PC-3 (cell line): ENCODE results near the gene TREML4. TPM values are rescaled to one million over a fixed set of nuclear protein-coding genes. Genes with fewer than 3 reads are reported as not detected.

Experiments used
- ATAC-seq: fragments of 200-7000 bp; cut with Tn5 transposase; 2 replicates; pipeline ENCODE4 v1.9.1; 2020; ENCODE audit warnings: mild to moderate bottlenecking, moderate library complexity
- BruUV-seq: library from RNA; stranded (reverse); fragments of 400-500 nt; replicated peaks from 2 replicates; lab custom pipeline; 2021; lab: Mats Ljungman, UMichigan
- CTCF ChIA-PET: fragments of 300-600 bp; sonication (Branson Sonifier 250); formaldehyde crosslinking; loops from one replicate; lab custom pipeline; 2022; ENCODE audit warnings: antibody characterized with exemption; lab: Charles Lee
- POLR2A ChIA-PET: fragments of 300-600 bp; sonication (Branson Sonifier 250); formaldehyde crosslinking; loops from one replicate; lab custom pipeline; 2022; ENCODE audit warnings: antibody characterized with exemption; ENCODE audit not compliant: unreplicated experiment; lab: Charles Lee
- DNase-seq: peaks from one replicate; pipeline ENCODE4 v3.0.0-alpha.2; 2015
- H2AFZ ChIP-seq: fragments of 300-600 bp; sonication (generic); 2 replicates; pipeline ENCODE4 v1.6.0; 2016; ENCODE audit warnings: antibody characterized with exemption, low read length
- H3F3A ChIP-seq: fragments of 300-600 bp; sonication (generic); one replicate; pipeline ENCODE4 v1.6.0; 2017; ENCODE audit warnings: antibody characterized with exemption, low read length, control low read depth, mild to moderate bottlenecking; ENCODE audit not compliant: unreplicated experiment
- H3K27ac ChIP-seq: fragments of 300-600 bp; sonication (generic); 2 replicates; pipeline ENCODE4 v1.5.1; 2016; ENCODE audit warnings: mild to moderate bottlenecking, low read length
- H3K27me3 ChIP-seq: fragments of 300-600 bp; sonication (generic); 2 replicates; pipeline ENCODE4 v1.6.1; 2016; ENCODE audit warnings: low read length, mixed read lengths
- H3K36me3 ChIP-seq: fragments of 300-600 bp; sonication (generic); 2 replicates; pipeline ENCODE4 v1.6.1; 2016; ENCODE audit warnings: low read depth, mixed run types, low read length, mixed read lengths
- H3K4me1 ChIP-seq: fragments of 300-600 bp; sonication (generic); 2 replicates; pipeline ENCODE4 v1.5.1; 2016; ENCODE audit warnings: low read length; ENCODE audit not compliant: insufficient read depth
- H3K4me2 ChIP-seq: fragments of 300-600 bp; sonication (generic); 2 replicates; pipeline ENCODE4 v1.6.0; 2016; ENCODE audit warnings: low read length
- H3K4me3 ChIP-seq: fragments of 300-600 bp; sonication (generic); 2 replicates; pipeline ENCODE4 v1.5.1; 2016; ENCODE audit warnings: mild to moderate bottlenecking, low read length, mixed read lengths
- H3K79me2 ChIP-seq: fragments of 300-600 bp; sonication (generic); 2 replicates; pipeline ENCODE4 v1.6.1; 2017; ENCODE audit warnings: low read length, mixed read lengths
- H3K9ac ChIP-seq: fragments of 300-600 bp; sonication (generic); 2 replicates; pipeline ENCODE4 v1.6.0; 2016; ENCODE audit warnings: mild to moderate bottlenecking, low read length
- H3K9me2 ChIP-seq: fragments of 300-600 bp; sonication (generic); replicated peaks from 2 replicates; pipeline ENCODE4 v1.6.1; 2016; ENCODE audit warnings: mixed run types, low read length, mixed read lengths
- H3K9me3 ChIP-seq: fragments of 300-600 bp; sonication (generic); 2 replicates; pipeline ENCODE4 v1.6.1; 2016; ENCODE audit warnings: low read length, mixed read lengths
- H4K20me1 ChIP-seq: fragments of 300-600 bp; sonication (generic); 2 replicates; pipeline ENCODE4 v1.6.1; 2016; ENCODE audit warnings: low read length, mixed read lengths
- CTCF ChIP-seq: fragments of 300-600 bp; sonication (generic); conservative IDR thresholded peaks from 2 replicates; pipeline ENCODE4 v1.5.1; 2017; ENCODE audit warnings: antibody characterized with exemption, low read depth, mild to moderate bottlenecking, low read length
- EZH2 ChIP-seq: fragments of 300-600 bp; sonication (generic); IDR thresholded peaks from one replicate; pipeline ENCODE4 v1.6.1; 2017; ENCODE audit warnings: antibody characterized with exemption, mild to moderate bottlenecking, low read length; ENCODE audit not compliant: unreplicated experiment
- EZH2phosphoT487 ChIP-seq: fragments of 300-600 bp; sonication (generic); IDR thresholded peaks from 2 replicates; pipeline ENCODE4 v1.6.1; 2018; ENCODE audit warnings: mild to moderate bottlenecking, antibody characterized with exemption, low read length, borderline replicate concordance
- intact Hi-C: fragments of 100-400 bp; cut with micrococcal nuclease; formaldehyde crosslinking; loops from 2 replicates; pipeline ENCODE4 v1.9.0; 2023
- total RNA-seq: library from RNA; depleted of rRNA; stranded (reverse); fragments of >200 nt; gene quantifications from 2 replicates; pipeline ENCODE4 v1.2.3, GENCODE V29; 2014

Gene TREML4
- total RNA-seq, 1 experiment from 2014 or later: not detected

- Histone ChIP-seq H4K20me1 (no peaks in the 10 kb centered on the region), H3K27ac (no peak overlapping the region), H3K4me1 (peaks cover 27% of the 10 kb centered on the region), H3K4me3 (no peak overlapping the region), H3K36me3 (no peaks in the 10 kb centered on the region), H3K9ac (no peak overlapping the region), H2AFZ (no peak overlapping the region), H3K27me3 (no peaks in the 10 kb centered on the region), H3K4me2 (no peak overlapping the region), H3F3A (no peaks in the 10 kb centered on the region), H3K79me2 (no peaks in the 10 kb centered on the region), H3K9me2 (no peaks in the 10 kb centered on the region), H3K9me3 (no peaks in the 10 kb centered on the region)
- TF ChIP-seq CTCF (no peak), EZH2phosphoT487 (no peak), EZH2 (no peak)
- POLR2A ChIA-PET: no interaction called here
- no TSS peak for BruUV-seq
- intact Hi-C loops: no loop called here
- no peak for DNase-seq
- ATAC-seq: no peak
- CTCF ChIA-PET: no interaction called here
Measured at GRCh38 chr6:41283600-41283999, 55.5 kb downstream of the TREML4 start.

- no peak overlapping the region for H3K9ac ChIP-seq
- ChIA-PET CTCF (no interaction called here), POLR2A (no interaction called here)
- no peaks in the 10 kb centered on the region for H3K27me3 ChIP-seq
- H3K27ac ChIP-seq: no peak overlapping the region
- H4K20me1 ChIP-seq: no peaks in the 10 kb centered on the region
- TF ChIP-seq EZH2: no peak
- TF ChIP-seq CTCF: no peak
- TF ChIP-seq EZH2phosphoT487: no peak
- no peak overlapping the region for H3K4me2 ChIP-seq
- no peaks in the 10 kb centered on the region for H3K36me3 ChIP-seq
- BruUV-seq: no TSS peak
- intact Hi-C loops: no loop called here
- ATAC-seq (no peak), DNase-seq (peak; percentile 21)
- no peak overlapping the region for H3K4me3 ChIP-seq
- no peaks in the 10 kb centered on the region for H3K9me2 ChIP-seq
- no peak overlapping the region for H2AFZ ChIP-seq
- H3K9me3 ChIP-seq: no peaks in the 10 kb centered on the region
- no peaks in the 10 kb centered on the region for H3F3A ChIP-seq
- peaks cover 29% of the 10 kb centered on the region for H3K4me1 ChIP-seq
- H3K79me2 ChIP-seq: no peaks in the 10 kb centered on the region
Measured at GRCh38 chr6:41284726-41285125, 56.6 kb downstream of the TREML4 start.

DNA sequence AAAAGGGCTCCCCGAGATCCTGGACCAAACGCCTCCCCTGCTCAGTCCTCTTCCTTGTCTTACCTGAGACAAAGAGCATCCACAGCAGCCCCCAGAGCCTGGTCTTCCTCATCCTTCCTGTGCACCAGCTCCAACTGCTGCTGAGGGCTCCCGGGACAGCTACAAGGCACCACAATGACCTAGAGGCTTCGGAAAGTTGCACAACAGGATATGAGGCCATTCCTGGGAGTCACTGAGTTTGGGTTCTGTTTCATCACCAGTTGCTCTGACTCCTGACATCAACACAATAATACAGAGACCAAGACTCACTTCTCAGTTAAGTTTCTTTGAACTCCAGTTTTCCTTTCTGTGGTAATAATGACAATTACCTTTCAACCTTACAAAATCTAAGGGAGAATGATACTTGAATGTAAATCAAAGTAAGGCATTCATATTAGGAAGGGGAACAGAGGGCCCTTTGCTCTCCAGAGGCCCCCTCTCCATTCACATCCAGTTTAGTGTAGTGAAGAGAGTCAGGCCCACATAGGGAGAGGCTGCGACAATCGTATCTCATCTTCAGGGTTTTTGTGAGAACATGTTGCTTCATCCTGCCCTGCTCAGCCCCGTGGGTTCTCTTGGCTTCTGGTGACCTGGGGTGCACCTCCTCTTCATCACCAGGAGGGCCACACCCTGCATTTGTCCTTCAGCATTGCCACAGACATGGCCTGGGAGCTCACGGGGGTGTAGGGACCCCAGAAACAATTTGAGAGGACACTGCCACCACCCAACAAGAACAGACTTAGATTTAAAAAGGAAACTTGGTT, 58.6 kb downstream of the TREML4 start, which contains the start of gene TREM1:
TSS of gene TREM1 (minus strand) at position 139 of the 803 bp plus-strand sequence. CDS start at position 112, 27 bp downstream.
- Histone ChIP-seq H3K9me2 (no peaks in the 10 kb centered on the region), H3K36me3 (no peaks in the 10 kb centered on the region), H3K4me2 (no peak within 1 kb of the TSS), H3K27ac (no peak within 1 kb of the TSS), H3K27me3 (no peaks in the 10 kb centered on the region), H3K4me1 (peaks cover 21% of the 10 kb centered on the region), H3F3A (no peaks in the 10 kb centered on the region), H4K20me1 (no peaks in the 10 kb centered on the region), H3K9me3 (no peaks in the 10 kb centered on the region), H3K9ac (no peak within 1 kb of the TSS), H3K4me3 (no peak within 1 kb of the TSS), H2AFZ (no peak within 1 kb of the TSS), H3K79me2 (no peaks in the 10 kb centered on the region)
- ATAC-seq (no peak), DNase-seq (peak; percentile 52)
- intact Hi-C loops: no loop called here
- BruUV-seq: no TSS peak
- CTCF ChIA-PET: no interaction called here
- TF ChIP-seq EZH2phosphoT487 (no peak), CTCF (no peak), EZH2 (no peak)
- POLR2A ChIA-PET: no interaction called here
